ENCODE results near the gene CNST. TPM values are rescaled to one million over a fixed set of nuclear protein-coding genes. Genes with fewer than 3 reads are reported as not detected.
A peak's percentile ranks its signal among the peaks of the same experiment; 100 is the strongest.

The CNST gene
- total RNA-seq, 4 donors from 2014 or later: 20.2 to 26.2 (median 24.3) TPM

DNA sequence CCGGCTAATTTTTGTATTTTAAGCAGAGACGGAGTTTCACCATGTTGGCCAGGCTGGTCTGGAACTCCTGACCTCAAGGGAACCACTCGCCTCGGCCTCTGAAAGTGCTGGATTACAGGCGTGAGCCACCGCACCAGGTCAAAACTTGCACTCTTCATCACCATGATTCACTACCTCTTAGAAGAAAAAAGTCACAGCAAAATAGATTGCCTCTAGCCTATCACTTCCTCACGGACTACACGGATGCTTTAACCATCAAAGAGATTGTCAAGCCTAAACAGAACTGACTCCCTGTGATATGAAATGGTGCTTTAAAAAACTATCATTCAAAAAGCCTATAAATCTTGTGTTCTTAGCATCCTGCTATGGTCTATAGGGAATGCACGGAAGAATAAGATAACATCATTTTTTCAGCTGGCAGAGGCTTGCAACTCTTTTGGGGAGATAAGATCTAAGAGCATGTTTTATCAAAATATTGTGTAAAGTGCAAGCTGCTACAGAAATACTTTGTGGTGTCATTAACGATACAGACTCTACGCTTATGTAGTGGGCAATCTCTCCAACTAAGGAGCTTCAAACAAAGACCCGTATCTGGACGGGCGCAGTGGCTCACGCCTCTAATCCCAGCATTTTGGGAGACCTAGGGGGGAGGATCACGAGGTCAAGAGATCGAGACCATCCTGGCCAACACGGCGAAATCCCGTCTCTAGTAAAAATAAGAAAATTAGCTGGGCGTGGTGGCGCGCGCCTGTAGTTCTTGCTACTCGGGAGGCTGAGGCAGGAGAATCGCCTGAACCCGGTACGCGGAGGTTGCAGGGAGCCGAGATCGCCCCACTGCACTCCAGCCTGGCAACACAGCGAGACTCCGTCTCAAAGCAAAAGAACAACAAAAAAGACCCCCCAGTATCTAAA lies 1.2 kb upstream of the CNST start:
- H3K4me3 ChIP-seq: peak overlapping the region; percentile 93
- 24% methylated on average over 33 of the region's 33 CpGs for WGBS
- peaks cover 31% of the 10 kb centered on the region for H3K4me1 ChIP-seq
- H3K27ac ChIP-seq: peak overlapping the region; percentile 97
- H3K9me3 ChIP-seq: no peaks in the 10 kb centered on the region
- no peak for DNase-seq (ENCODE audit: low spot score in 2 of 2)
- peaks cover 18% of the 10 kb centered on the region for H3K36me3 ChIP-seq
- TF ChIP-seq CTCF (IDR thresholded peaks at IDR 0.05) (no peak), EP300 (IDR thresholded peaks at IDR 0.05) (no peak), POLR2A (IDR thresholded peaks at IDR 0.05) (no peak), POLR2AphosphoS5 (IDR thresholded peaks at IDR 0.05) (no peak)
- no peaks in the 10 kb centered on the region for H3K27me3 ChIP-seq

DNA sequence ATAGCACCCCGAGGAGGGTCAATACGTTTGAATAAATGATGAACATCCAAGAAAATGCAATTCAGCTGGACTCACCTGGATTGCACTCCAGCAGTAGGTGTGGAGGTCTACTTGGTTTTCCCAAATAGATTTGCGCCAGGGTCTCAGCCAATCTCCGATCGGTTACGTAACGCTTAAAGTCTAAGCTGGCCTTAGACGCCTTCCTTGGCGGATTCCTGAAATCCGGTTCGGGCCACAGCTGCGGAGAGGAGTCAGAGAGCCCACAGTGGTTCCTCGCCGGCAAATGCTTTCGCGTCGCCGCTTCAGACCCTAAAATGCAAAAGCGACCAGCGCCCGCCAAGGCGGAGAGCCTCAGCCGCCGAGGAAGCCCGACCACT lies 517 bp upstream of the CNST start:
- DNase-seq (ENCODE audit: low spot score in 2 of 2): no peak
- Histone ChIP-seq H3K4me1 (peaks cover 31% of the 10 kb centered on the region), H3K27me3 (no peaks in the 10 kb centered on the region), H3K27ac (peak overlapping the region; percentile 97), H3K36me3 (peaks cover 12% of the 10 kb centered on the region), H3K9me3 (no peaks in the 10 kb centered on the region), H3K4me3 (peak overlapping the region; percentile 93)
- TF ChIP-seq POLR2A (IDR thresholded peaks at IDR 0.05): no peak
- TF ChIP-seq POLR2AphosphoS5 (IDR thresholded peaks at IDR 0.05): no peak
- TF ChIP-seq EP300 (IDR thresholded peaks at IDR 0.05): no peak
- no peak for TF ChIP-seq CTCF (IDR thresholded peaks at IDR 0.05)
- WGBS: 2% methylated on average over 12 of the region's 25 CpGs

- Histone ChIP-seq H3K9me3 (no peaks in the 10 kb centered on the region), H3K27ac (peak overlapping the region; percentile 97), H3K36me3 (peaks cover 12% of the 10 kb centered on the region), H3K4me1 (peaks cover 31% of the 10 kb centered on the region), H3K27me3 (no peaks in the 10 kb centered on the region), H3K4me3 (peak overlapping the region; percentile 93)
- TF ChIP-seq CTCF (IDR thresholded peaks at IDR 0.05) (no peak), POLR2A (IDR thresholded peaks at IDR 0.05) (no peak), EP300 (IDR thresholded peaks at IDR 0.05) (no peak), POLR2AphosphoS5 (IDR thresholded peaks at IDR 0.05) (no peak)
- DNase-seq (ENCODE audit: low spot score in 2 of 2): no peak
- 1% methylated on average over 25 of the region's 25 CpGs for WGBS
Measured at GRCh38 chr1:246566813-246567645, 773 bp downstream of the CNST start.

DNA sequence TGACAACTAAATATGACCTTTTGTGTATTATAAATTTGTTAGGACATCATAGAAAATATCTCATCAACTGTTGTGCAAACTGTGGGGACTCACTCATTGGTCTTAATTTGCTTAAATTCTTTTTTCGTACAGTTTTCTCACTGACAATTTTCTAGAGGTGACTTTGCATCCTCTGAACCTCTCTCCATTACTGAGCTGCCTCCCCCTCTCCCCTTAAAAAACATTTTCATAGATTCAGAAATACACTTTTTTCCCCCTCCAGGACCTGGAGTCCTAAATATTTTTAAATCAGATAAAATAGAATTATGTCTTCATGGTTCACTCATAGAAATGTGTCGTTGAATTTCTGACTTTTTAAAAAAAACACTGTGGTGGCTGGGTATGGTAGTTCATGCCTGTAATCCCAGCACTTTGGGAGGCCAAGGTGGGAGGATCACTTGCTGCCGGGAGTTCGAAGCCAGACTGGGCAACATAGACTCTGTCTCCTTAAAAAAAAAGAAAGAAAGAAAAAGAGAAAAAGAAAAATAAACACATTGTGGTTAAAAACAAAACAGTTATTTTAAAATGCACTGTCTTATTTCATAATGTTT lies 1.5 kb downstream of the CNST start:
- Histone ChIP-seq H3K4me3 (peak overlapping the region; percentile 93), H3K9me3 (no peaks in the 10 kb centered on the region), H3K36me3 (peaks cover 6% of the 10 kb centered on the region), H3K27me3 (no peaks in the 10 kb centered on the region), H3K27ac (peak overlapping the region; percentile 97), H3K4me1 (peaks cover 31% of the 10 kb centered on the region)
- WGBS: 48% methylated on average over 4 of the region's 4 CpGs
- no peak for TF ChIP-seq CTCF (IDR thresholded peaks at IDR 0.05)
- no peak for TF ChIP-seq EP300 (IDR thresholded peaks at IDR 0.05)
- TF ChIP-seq POLR2A (IDR thresholded peaks at IDR 0.05): no peak
- TF ChIP-seq POLR2AphosphoS5 (IDR thresholded peaks at IDR 0.05): no peak
- no peak for DNase-seq (ENCODE audit: low spot score in 2 of 2)

Data from suprapubic skin (tissue), 4 donors.